ENCODE results near the gene TRMT61A. TPM values are rescaled to one million over a fixed set of nuclear protein-coding genes. Genes with fewer than 3 reads are reported as not detected.

The TRMT61A gene
- polyA plus RNA-seq, 1 donor from 2014 or later: 8.2 TPM

- Histone ChIP-seq H4K20me1 (ENCODE audit: insufficient read depth) (no peaks in the 10 kb centered on the region), H3K36me3 (ENCODE audit: insufficient read depth, low read length) (no peaks in the 10 kb centered on the region), H2AFZ (ENCODE audit: low read depth, low read length) (no peak overlapping the region), H3F3A (ENCODE audit: insufficient read depth, low read length, poor library complexity, severe bottlenecking) (no peaks in the 10 kb centered on the region), H3K9me3 (ENCODE audit: low read length) (no peaks in the 10 kb centered on the region), H3K27ac (ENCODE audit: low read length) (no peak overlapping the region), H3K4me3 (ENCODE audit: low read length) (no peak overlapping the region), H3K9ac (ENCODE audit: low read length) (no peak overlapping the region), H3K4me2 (ENCODE audit: low read length) (no peak overlapping the region), H3K9me2 (ENCODE audit: insufficient read depth, low read length) (no peaks in the 10 kb centered on the region), H3K27me3 (ENCODE audit: insufficient read depth, low read depth, low read length) (no peaks in the 10 kb centered on the region), H3K79me2 (replicated peaks; ENCODE audit: insufficient read depth, low read length) (no peaks in the 10 kb centered on the region)
- no peak for TF ChIP-seq TAF1 (IDR thresholded peaks at IDR 0.05; ENCODE audit: low read depth)
- TF ChIP-seq SMC3 (conservative IDR thresholded peaks at IDR 0.05; ENCODE audit: poor library complexity): no peak
- TF ChIP-seq EP300 (conservative IDR thresholded peaks at IDR 0.05; ENCODE audit: poor library complexity, severe bottlenecking): no peak
- TF ChIP-seq POLR2AphosphoS5 (IDR thresholded peaks at IDR 0.05): no peak
- TF ChIP-seq MXI1 (conservative IDR thresholded peaks at IDR 0.05; ENCODE audit: poor library complexity, severe bottlenecking): no peak
- no peak for TF ChIP-seq CTCF (IDR thresholded peaks at IDR 0.05; ENCODE audit: poor library complexity, severe bottlenecking)
- no peak for TF ChIP-seq REST (IDR thresholded peaks at IDR 0.05; ENCODE audit: borderline replicate concordance)
- no peak for TF ChIP-seq EZH2 (IDR thresholded peaks at IDR 0.05; ENCODE audit: borderline replicate concordance, insufficient read depth, low read length, poor library complexity, severe bottlenecking)
- no peak for TF ChIP-seq RAD21 (conservative IDR thresholded peaks at IDR 0.05)
These were observed 39.4 kb upstream of the TRMT61A start for GRCh38 chr14:103489621-103490020.

- H4K20me1 ChIP-seq (ENCODE audit: insufficient read depth): no peaks in the 10 kb centered on the region
- no peak overlapping the region for H3K27ac ChIP-seq (ENCODE audit: low read length)
These were observed 37.3 kb upstream of the TRMT61A start for GRCh38 chr14:103491691-103492090.

More at GRCh38 chr14:103491691-103492090, 37.3 kb upstream of the TRMT61A start:
- Histone ChIP-seq H3K27me3 (ENCODE audit: insufficient read depth, low read depth, low read length) (no peaks in the 10 kb centered on the region), H3K4me3 (ENCODE audit: low read length) (no peak overlapping the region), H3K4me2 (ENCODE audit: low read length) (no peak overlapping the region), H3K36me3 (ENCODE audit: insufficient read depth, low read length) (peaks cover 5% of the 10 kb centered on the region), H3K79me2 (replicated peaks; ENCODE audit: insufficient read depth, low read length) (no peaks in the 10 kb centered on the region), H3K9me2 (ENCODE audit: insufficient read depth, low read length) (no peaks in the 10 kb centered on the region), H3K9ac (ENCODE audit: low read length) (no peak overlapping the region), H3F3A (ENCODE audit: insufficient read depth, low read length, poor library complexity, severe bottlenecking) (no peaks in the 10 kb centered on the region), H2AFZ (ENCODE audit: low read depth, low read length) (no peak overlapping the region), H3K9me3 (ENCODE audit: low read length) (no peaks in the 10 kb centered on the region)
- TF ChIP-seq RAD21 (conservative IDR thresholded peaks at IDR 0.05) (no peak), MXI1 (conservative IDR thresholded peaks at IDR 0.05; ENCODE audit: poor library complexity, severe bottlenecking) (no peak), SMC3 (conservative IDR thresholded peaks at IDR 0.05; ENCODE audit: poor library complexity) (no peak), REST (IDR thresholded peaks at IDR 0.05; ENCODE audit: borderline replicate concordance) (no peak), EZH2 (IDR thresholded peaks at IDR 0.05; ENCODE audit: borderline replicate concordance, insufficient read depth, low read length, poor library complexity, severe bottlenecking) (no peak), CTCF (IDR thresholded peaks at IDR 0.05; ENCODE audit: poor library complexity, severe bottlenecking) (no peak), TAF1 (IDR thresholded peaks at IDR 0.05; ENCODE audit: low read depth) (no peak), POLR2AphosphoS5 (IDR thresholded peaks at IDR 0.05) (no peak)

Data from neural cell (in vitro differentiated cells).